ENCODE data around the gene REC8.

GRCh38 chr14:24122416-24122815 is 49.5 kb upstream of the REC8 start:
- TF ChIP-seq CTCF (IDR thresholded peaks at IDR 0.05 in 2 of 3, conservative IDR thresholded peaks at IDR 0.05 in 1 of 3; ENCODE audit: borderline replicate concordance in 1 of 3, insufficient read depth in 1 of 3, low read depth in 2 of 3, low read length in 2 of 3) (no peak), POLR2A (IDR thresholded peaks at IDR 0.05; ENCODE audit: borderline replicate concordance, extremely low read depth, insufficient read depth, insufficient read length) (no peak), CEBPB (IDR thresholded peaks at IDR 0.05; ENCODE audit: low read depth) (no peak), YY1 (IDR thresholded peaks at IDR 0.05; ENCODE audit: extremely low read depth, insufficient replicate concordance, low read depth, low read length) (no peak), SIN3A (IDR thresholded peaks at IDR 0.05; ENCODE audit: low read depth) (no peak), EGR1 (IDR thresholded peaks at IDR 0.05; ENCODE audit: low read depth) (no peak)
- TF ChIP-seq, protein P1, sequence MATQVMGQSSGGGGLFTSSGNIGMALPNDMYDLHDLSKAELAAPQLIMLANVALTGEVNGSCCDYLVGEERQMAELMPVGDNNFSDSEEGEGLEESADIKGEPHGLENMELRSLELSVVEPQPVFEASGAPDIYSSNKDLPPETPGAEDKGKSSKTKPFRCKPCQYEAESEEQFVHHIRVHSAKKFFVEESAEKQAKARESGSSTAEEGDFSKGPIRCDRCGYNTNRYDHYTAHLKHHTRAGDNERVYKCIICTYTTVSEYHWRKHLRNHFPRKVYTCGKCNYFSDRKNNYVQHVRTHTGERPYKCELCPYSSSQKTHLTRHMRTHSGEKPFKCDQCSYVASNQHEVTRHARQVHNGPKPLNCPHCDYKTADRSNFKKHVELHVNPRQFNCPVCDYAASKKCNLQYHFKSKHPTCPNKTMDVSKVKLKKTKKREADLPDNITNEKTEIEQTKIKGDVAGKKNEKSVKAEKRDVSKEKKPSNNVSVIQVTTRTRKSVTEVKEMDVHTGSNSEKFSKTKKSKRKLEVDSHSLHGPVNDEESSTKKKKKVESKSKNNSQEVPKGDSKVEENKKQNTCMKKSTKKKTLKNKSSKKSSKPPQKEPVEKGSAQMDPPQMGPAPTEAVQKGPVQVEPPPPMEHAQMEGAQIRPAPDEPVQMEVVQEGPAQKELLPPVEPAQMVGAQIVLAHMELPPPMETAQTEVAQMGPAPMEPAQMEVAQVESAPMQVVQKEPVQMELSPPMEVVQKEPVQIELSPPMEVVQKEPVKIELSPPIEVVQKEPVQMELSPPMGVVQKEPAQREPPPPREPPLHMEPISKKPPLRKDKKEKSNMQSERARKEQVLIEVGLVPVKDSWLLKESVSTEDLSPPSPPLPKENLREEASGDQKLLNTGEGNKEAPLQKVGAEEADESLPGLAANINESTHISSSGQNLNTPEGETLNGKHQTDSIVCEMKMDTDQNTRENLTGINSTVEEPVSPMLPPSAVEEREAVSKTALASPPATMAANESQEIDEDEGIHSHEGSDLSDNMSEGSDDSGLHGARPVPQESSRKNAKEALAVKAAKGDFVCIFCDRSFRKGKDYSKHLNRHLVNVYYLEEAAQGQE (IDR thresholded peaks at IDR 0.05; ENCODE audit: low read depth) = no peak

Measured in HCT116 (cell line).